DOHH2 (cell line): ENCODE data around the gene SCAP.

ENCODE experiments used
- EZH2phosphoT487 ChIP-seq: fragments of 200-600 bp; sonication (generic); IDR thresholded peaks from 2 replicates; pipeline ENCODE4 v1.6.1; 2017; ENCODE audit warnings: borderline replicate concordance, mild to moderate bottlenecking, antibody characterized with exemption, low read length, moderate library complexity, mixed read lengths
- TF ChIP-seq, protein P1 (sequence below): fragments of 200-600 bp; sonication (generic); IDR thresholded peaks from one replicate; pipeline ENCODE4 v1.5.1; 2014; ENCODE audit warnings: antibody characterized with exemption, mild to moderate bottlenecking, low read depth, low read length; ENCODE audit not compliant: poor library complexity, severe bottlenecking

DNA sequence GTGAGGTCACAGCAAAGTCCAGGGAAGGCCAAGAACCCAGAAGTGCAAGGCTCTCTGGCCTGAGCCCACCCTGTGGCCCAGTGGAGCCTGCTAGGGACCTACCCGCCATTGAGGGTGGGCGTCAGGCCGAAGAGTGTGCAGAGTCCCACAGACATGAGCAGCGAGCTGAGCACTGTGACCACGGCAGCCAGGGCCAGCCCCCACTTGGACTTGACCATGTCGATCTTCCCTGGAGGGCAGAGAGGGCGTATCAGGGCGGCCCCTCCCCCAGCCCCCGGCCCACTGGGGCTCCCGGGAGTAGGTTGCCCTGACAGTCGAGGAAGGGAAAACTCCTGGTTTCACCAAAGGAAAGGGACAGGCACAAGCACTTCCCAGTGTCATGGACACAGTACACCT is 50.4 kb downstream of the SCAP start:
- TF ChIP-seq, protein P1, sequence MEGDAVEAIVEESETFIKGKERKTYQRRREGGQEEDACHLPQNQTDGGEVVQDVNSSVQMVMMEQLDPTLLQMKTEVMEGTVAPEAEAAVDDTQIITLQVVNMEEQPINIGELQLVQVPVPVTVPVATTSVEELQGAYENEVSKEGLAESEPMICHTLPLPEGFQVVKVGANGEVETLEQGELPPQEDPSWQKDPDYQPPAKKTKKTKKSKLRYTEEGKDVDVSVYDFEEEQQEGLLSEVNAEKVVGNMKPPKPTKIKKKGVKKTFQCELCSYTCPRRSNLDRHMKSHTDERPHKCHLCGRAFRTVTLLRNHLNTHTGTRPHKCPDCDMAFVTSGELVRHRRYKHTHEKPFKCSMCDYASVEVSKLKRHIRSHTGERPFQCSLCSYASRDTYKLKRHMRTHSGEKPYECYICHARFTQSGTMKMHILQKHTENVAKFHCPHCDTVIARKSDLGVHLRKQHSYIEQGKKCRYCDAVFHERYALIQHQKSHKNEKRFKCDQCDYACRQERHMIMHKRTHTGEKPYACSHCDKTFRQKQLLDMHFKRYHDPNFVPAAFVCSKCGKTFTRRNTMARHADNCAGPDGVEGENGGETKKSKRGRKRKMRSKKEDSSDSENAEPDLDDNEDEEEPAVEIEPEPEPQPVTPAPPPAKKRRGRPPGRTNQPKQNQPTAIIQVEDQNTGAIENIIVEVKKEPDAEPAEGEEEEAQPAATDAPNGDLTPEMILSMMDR, result no peak
- no peak for TF ChIP-seq EZH2phosphoT487
